Measurements from ENCODE around the gene THSD7B. TPM values are rescaled to one million over a fixed set of nuclear protein-coding genes. Genes with fewer than 3 reads are reported as not detected.

The THSD7B gene
- total RNA-seq, 1 experiment from 2014 or later: under 0.01 TPM

GRCh38 chr2:137009953-137010352, 244.6 kb downstream of the THSD7B start:
- TF ChIP-seq EZH2 (IDR thresholded peaks at IDR 0.05; ENCODE audit: low read length, unreplicated experiment): no peak
- no peak for TF ChIP-seq CTCF (conservative IDR thresholded peaks at IDR 0.05; ENCODE audit: low read depth, low read length)
- no peak for TF ChIP-seq EZH2phosphoT487 (IDR thresholded peaks at IDR 0.05; ENCODE audit: borderline replicate concordance, low read length)
- no peak overlapping the region for H3K4me2 ChIP-seq (ENCODE audit: low read length)
- POLR2A ChIA-PET (ENCODE audit: unreplicated experiment): no interaction called here
- no peak overlapping the region for H2AFZ ChIP-seq (ENCODE audit: low read length)
- no peaks in the 10 kb centered on the region for H3K9me3 ChIP-seq (ENCODE audit: low read length)
- no peak overlapping the region for H3K27ac ChIP-seq (ENCODE audit: low read length)
- no peaks in the 10 kb centered on the region for H3K36me3 ChIP-seq (ENCODE audit: low read depth, low read length)
- H3K79me2 ChIP-seq (ENCODE audit: low read length): no peaks in the 10 kb centered on the region
- no peaks in the 10 kb centered on the region for H3K4me1 ChIP-seq (ENCODE audit: insufficient read depth, low read length)
- DNase-seq: no peak
- no peak for ATAC-seq
- CTCF ChIA-PET: no interaction called here
- H3K9ac ChIP-seq (ENCODE audit: low read length): no peak overlapping the region
- H3F3A ChIP-seq (ENCODE audit: low read length, unreplicated experiment): no peaks in the 10 kb centered on the region
- intact Hi-C loops (cut with micrococcal nuclease): no loop called here
- no peaks in the 10 kb centered on the region for H3K9me2 ChIP-seq (replicated peaks; ENCODE audit: low read length)
- H3K4me3 ChIP-seq (ENCODE audit: low read length): no peak overlapping the region
- BruUV-seq (replicated peaks): no TSS peak
- no peaks in the 10 kb centered on the region for H4K20me1 ChIP-seq (ENCODE audit: low read length)
- peaks cover 14% of the 10 kb centered on the region; the same call in 1 of the 2 replicates for H3K27me3 ChIP-seq (ENCODE audit: low read length)

GRCh38 chr2:137020452-137021196, 255.3 kb downstream of the THSD7B start:
- no peaks in the 10 kb centered on the region for H4K20me1 ChIP-seq (ENCODE audit: low read length)
- H2AFZ ChIP-seq (ENCODE audit: low read length): no peak overlapping the region
- H3K4me3 ChIP-seq (ENCODE audit: low read length): no peak overlapping the region
- H3K9me2 ChIP-seq (replicated peaks; ENCODE audit: low read length): no peaks in the 10 kb centered on the region
- BruUV-seq (replicated peaks): no TSS peak
- H3K9me3 ChIP-seq (ENCODE audit: low read length): no peaks in the 10 kb centered on the region
- H3K4me1 ChIP-seq (ENCODE audit: insufficient read depth, low read length): no peaks in the 10 kb centered on the region
- H3K4me2 ChIP-seq (ENCODE audit: low read length): no peak overlapping the region
- H3K27ac ChIP-seq (ENCODE audit: low read length): no peak overlapping the region
- H3K79me2 ChIP-seq (ENCODE audit: low read length): no peaks in the 10 kb centered on the region
- no peaks in the 10 kb centered on the region for H3K36me3 ChIP-seq (ENCODE audit: low read depth, low read length)
- CTCF ChIA-PET: no interaction called here
- H3F3A ChIP-seq (ENCODE audit: low read length, unreplicated experiment): no peaks in the 10 kb centered on the region
- no peak for DNase-seq
- TF ChIP-seq EZH2phosphoT487 (IDR thresholded peaks at IDR 0.05; ENCODE audit: borderline replicate concordance, low read length) (no peak), CTCF (conservative IDR thresholded peaks at IDR 0.05; ENCODE audit: low read depth, low read length) (no peak), EZH2 (IDR thresholded peaks at IDR 0.05; ENCODE audit: low read length, unreplicated experiment) (no peak)
- POLR2A ChIA-PET (ENCODE audit: unreplicated experiment): no interaction called here
- peaks cover 68% of the 10 kb centered on the region for H3K27me3 ChIP-seq (ENCODE audit: low read length)
- ATAC-seq: no peak
- intact Hi-C loops (cut with micrococcal nuclease): no loop called here
- H3K9ac ChIP-seq (ENCODE audit: low read length): no peak overlapping the region

- no peak overlapping the region for H2AFZ ChIP-seq (ENCODE audit: low read length)
- H3K9me2 ChIP-seq (replicated peaks; ENCODE audit: low read length): no peaks in the 10 kb centered on the region
- DNase-seq (no peak), ATAC-seq (no peak)
- H3F3A ChIP-seq (ENCODE audit: low read length, unreplicated experiment): no peaks in the 10 kb centered on the region
- H3K27me3 ChIP-seq (ENCODE audit: low read length): peaks cover 68% of the 10 kb centered on the region
- no peak overlapping the region for H3K27ac ChIP-seq (ENCODE audit: low read length)
- H3K79me2 ChIP-seq (ENCODE audit: low read length): no peaks in the 10 kb centered on the region
- no peaks in the 10 kb centered on the region for H4K20me1 ChIP-seq (ENCODE audit: low read length)
- CTCF ChIA-PET: no interaction called here
- H3K9me3 ChIP-seq (ENCODE audit: low read length): no peaks in the 10 kb centered on the region
- no peaks in the 10 kb centered on the region for H3K4me1 ChIP-seq (ENCODE audit: insufficient read depth, low read length)
- no peak for TF ChIP-seq CTCF (conservative IDR thresholded peaks at IDR 0.05; ENCODE audit: low read depth, low read length)
- TF ChIP-seq EZH2 (IDR thresholded peaks at IDR 0.05; ENCODE audit: low read length, unreplicated experiment): no peak
- no peak for TF ChIP-seq EZH2phosphoT487 (IDR thresholded peaks at IDR 0.05; ENCODE audit: borderline replicate concordance, low read length)
- H3K36me3 ChIP-seq (ENCODE audit: low read depth, low read length): no peaks in the 10 kb centered on the region
- no peak overlapping the region for H3K4me3 ChIP-seq (ENCODE audit: low read length)
- H3K4me2 ChIP-seq (ENCODE audit: low read length): no peak overlapping the region
- intact Hi-C loops (cut with micrococcal nuclease): no loop called here
- BruUV-seq (replicated peaks): no TSS peak
- POLR2A ChIA-PET (ENCODE audit: unreplicated experiment): no interaction called here
- no peak overlapping the region for H3K9ac ChIP-seq (ENCODE audit: low read length)
Measured at GRCh38 chr2:137021763-137022162, 256.4 kb downstream of the THSD7B start.

All from PC-3 (cell line).